Colonic mucosa (tissue), 4 donors: ENCODE measurements around the gene BRF1. TPM values are rescaled to one million over a fixed set of nuclear protein-coding genes. Genes with fewer than 3 reads are reported as not detected.
A peak's percentile ranks its signal among the peaks of the same experiment; 100 is the strongest.

Source experiments
- DNase-seq: peaks from one replicate; pipeline ENCODE4 v3.0.0-alpha.2; 2020
- H3K27ac ChIP-seq: fragments of 200-600 bp; one replicate; pipeline ENCODE4 v1.8.0; 2021
- H3K27me3 ChIP-seq: fragments of 200-600 bp; one replicate; pipeline ENCODE4 v1.8.0; 2021
- H3K36me3 ChIP-seq: fragments of 200-600 bp; one replicate; pipeline ENCODE4 v1.8.0; 2021
- H3K4me1 ChIP-seq: fragments of 200-600 bp; one replicate; pipeline ENCODE4 v1.8.0; 2021; ENCODE audit warnings: mild to moderate bottlenecking
- H3K4me3 ChIP-seq: fragments of 200-600 bp; one replicate; pipeline ENCODE4 v1.8.0; 2021
- H3K9ac ChIP-seq, 2 donors: one replicate each; pipeline ENCODE4 v1.7.0; 2013; ENCODE audit warnings: control low read depth in 2 of 2, low read depth in 2 of 2, low read length in 2 of 2
- H3K9me3 ChIP-seq: fragments of 200-600 bp; one replicate; pipeline ENCODE4 v1.8.0; 2021
- intact Hi-C: fragments of 100-400 bp; cut with DNase I; formaldehyde crosslinking; loops from one replicate; pipeline ENCODE4 v1.14.1; 2022
- total RNA-seq, 2 donors: library from RNA; stranded (reverse); fragmentation: NEBNext Ultra II Directional in 1 of 2; extraction: Animal tissue kit (Norgen Biotek cat#: 25700) in 1 of 2; gene quantifications; one replicate each; pipeline ENCODE4 v1.2.1, GENCODE V29; 2021
- TF ChIP-seq, protein P1 (sequence below): fragments of 200-600 bp; IDR thresholded peaks from one replicate; pipeline ENCODE4 v1.8.0; 2022; ENCODE audit warnings: antibody characterized with exemption, mild to moderate bottlenecking
- donor health status: healthy.
- donor health status: DM: no; HTN: no; CAD: no.
- donor health status: DM: no; HTN: no; CAD: no.

Gene BRF1
- total RNA-seq, 2 donors from 2014 or later = 27.2 to 40.6 TPM

DNA sequence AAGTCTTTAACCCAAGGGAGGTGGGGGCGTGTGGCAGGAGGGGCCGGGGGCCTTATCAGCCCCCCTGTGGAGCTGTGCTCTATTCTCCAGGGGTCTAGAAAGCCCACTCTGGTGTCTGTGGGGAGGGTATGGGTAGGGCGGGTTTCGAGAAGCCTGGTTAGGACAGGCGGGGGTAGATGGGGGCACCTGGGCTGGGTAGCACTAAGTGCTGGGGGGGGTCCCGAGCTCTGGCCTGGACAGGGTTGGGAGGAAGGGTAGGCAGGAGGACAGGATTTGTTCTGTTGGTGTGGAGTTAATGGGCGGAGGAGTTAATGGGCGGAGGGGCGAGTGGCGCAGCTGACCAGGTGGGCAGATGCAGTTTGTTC is 15.8 kb upstream of the BRF1 start:
- peaks cover 6% of the 10 kb centered on the region for H3K4me1 ChIP-seq
- no peak for DNase-seq
- no peaks in the 10 kb centered on the region for H3K9me3 ChIP-seq
- H3K27ac ChIP-seq = no peak overlapping the region
- intact Hi-C loops = loop anchor here (5.0 kb wide), 1 partner anchor 69 kb away; the partner anchor contains the start of gene BTBD6
- TF ChIP-seq, protein P1, sequence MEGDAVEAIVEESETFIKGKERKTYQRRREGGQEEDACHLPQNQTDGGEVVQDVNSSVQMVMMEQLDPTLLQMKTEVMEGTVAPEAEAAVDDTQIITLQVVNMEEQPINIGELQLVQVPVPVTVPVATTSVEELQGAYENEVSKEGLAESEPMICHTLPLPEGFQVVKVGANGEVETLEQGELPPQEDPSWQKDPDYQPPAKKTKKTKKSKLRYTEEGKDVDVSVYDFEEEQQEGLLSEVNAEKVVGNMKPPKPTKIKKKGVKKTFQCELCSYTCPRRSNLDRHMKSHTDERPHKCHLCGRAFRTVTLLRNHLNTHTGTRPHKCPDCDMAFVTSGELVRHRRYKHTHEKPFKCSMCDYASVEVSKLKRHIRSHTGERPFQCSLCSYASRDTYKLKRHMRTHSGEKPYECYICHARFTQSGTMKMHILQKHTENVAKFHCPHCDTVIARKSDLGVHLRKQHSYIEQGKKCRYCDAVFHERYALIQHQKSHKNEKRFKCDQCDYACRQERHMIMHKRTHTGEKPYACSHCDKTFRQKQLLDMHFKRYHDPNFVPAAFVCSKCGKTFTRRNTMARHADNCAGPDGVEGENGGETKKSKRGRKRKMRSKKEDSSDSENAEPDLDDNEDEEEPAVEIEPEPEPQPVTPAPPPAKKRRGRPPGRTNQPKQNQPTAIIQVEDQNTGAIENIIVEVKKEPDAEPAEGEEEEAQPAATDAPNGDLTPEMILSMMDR = no peak
- H3K9ac ChIP-seq = no peak overlapping the region
- H3K4me3 ChIP-seq = no peak overlapping the region
- H3K27me3 ChIP-seq = no peaks in the 10 kb centered on the region
- no peaks in the 10 kb centered on the region for H3K36me3 ChIP-seq

GRCh38 chr14:105315941-105316576 is 15.3 kb upstream of the BRF1 start:
- Histone ChIP-seq H3K9me3 (no peaks in the 10 kb centered on the region), H3K9ac (peak overlapping the region; percentile 1 to 81), H3K4me1 (peaks cover 6% of the 10 kb centered on the region), H3K36me3 (no peaks in the 10 kb centered on the region), H3K4me3 (peak overlapping the region; percentile 52), H3K27ac (no peak overlapping the region), H3K27me3 (no peaks in the 10 kb centered on the region)
- no peak for DNase-seq
- TF ChIP-seq, protein P1 = no peak
- intact Hi-C loops = loop anchor here (5.0 kb wide), 1 partner anchor 69 kb away; the partner anchor contains the start of gene BTBD6

- Histone ChIP-seq H3K36me3 (no peaks in the 10 kb centered on the region), H3K9ac (peak overlapping the region; percentile 81 to 83)
Observed at GRCh38 chr14:105315211-105315721, 14.5 kb upstream of the BRF1 start.

GRCh38 chr14:105314287-105315200 is 13.7 kb upstream of the BRF1 start, which contains the start of gene PACS2:
PACS2 (plus strand) TSS chr14:105314748; CDS start chr14:105314919, 171 bp downstream.
- H3K27ac ChIP-seq = peak within 1 kb of the TSS; percentile 60
- H3K4me1 ChIP-seq = peaks cover 6% of the 10 kb centered on the region
- intact Hi-C loops = loop anchor here (5.0 kb wide), 1 partner anchor 67 kb away; the partner anchor contains the start of gene BTBD6
- peak within 1 kb of the TSS; percentile 65 for H3K4me3 ChIP-seq
- no peaks in the 10 kb centered on the region for H3K27me3 ChIP-seq
- no peaks in the 10 kb centered on the region for H3K36me3 ChIP-seq
- no peaks in the 10 kb centered on the region for H3K9me3 ChIP-seq
- peak; percentile 69 for DNase-seq
- TF ChIP-seq, protein P1 = no peak
- H3K9ac ChIP-seq = peak within 1 kb of the TSS; percentile 81 to 83

More at GRCh38 chr14:105315211-105315721, 14.5 kb upstream of the BRF1 start:
- Histone ChIP-seq H3K27me3 (no peaks in the 10 kb centered on the region), H3K27ac (peak overlapping the region; percentile 11), H3K4me3 (peak overlapping the region; percentile 52), H3K4me1 (peaks cover 6% of the 10 kb centered on the region), H3K9me3 (no peaks in the 10 kb centered on the region)
- intact Hi-C loops = loop anchor here (5.0 kb wide), 1 partner anchor 68 kb away; the partner anchor contains the start of gene BTBD6
- peak; percentile 75 for DNase-seq
- TF ChIP-seq, protein P1 = no peak
